NCI-H2107 (cell line): Measurements from ENCODE around the gene FGD6.
"Not testable (repeated sequence)": the region's sequence is repeated elsewhere in the genome, so short reads cannot be mapped to it uniquely, and the experiment has no call there.

Source experiments
- DNase-seq: peaks from one replicate; lab custom pipeline; 2025; lab: John Stamatoyannopoulos, UW

FGD6 gene

DNA sequence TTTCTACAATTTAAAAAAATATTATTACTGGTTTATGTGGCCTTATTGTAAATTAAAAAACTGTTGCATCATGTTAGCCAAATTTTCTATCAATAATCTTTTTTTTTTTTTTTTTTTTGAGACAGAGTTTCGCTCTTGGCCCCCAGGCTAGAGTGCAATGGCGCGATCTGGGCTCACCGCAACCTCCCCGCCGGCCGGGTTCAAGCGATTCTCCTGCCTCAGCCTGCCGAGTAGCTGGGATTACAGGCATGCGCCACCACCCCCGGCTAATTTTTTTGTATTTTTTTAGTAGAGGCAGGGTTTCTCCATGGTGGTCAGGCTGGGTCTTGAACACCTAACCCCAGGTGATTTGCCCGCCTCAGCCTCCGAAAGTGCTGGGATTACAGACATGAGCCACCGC is 16.9 kb upstream of the FGD6 start:
- DNase-seq, result not testable (repeated sequence)

DNA sequence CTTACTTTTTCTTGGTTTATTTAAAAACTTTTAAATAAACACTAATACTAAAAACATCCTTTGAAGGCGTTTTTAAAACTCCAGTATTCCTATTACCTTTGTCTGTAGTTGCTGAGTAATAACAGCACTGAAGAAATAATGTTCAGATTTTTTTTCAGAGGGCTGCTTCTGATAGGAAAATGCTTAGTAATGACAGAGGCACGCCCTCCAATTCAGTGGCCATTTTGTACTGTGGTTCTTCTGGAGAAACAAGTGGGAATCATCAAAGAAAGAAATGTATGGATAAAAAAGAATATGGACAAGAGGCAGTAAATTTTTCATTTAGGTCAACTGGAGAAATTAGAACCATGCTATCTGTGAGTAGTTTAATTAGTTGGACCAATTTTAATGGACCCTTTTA is 13.9 kb upstream of the FGD6 start:
- no peak for DNase-seq

DNA sequence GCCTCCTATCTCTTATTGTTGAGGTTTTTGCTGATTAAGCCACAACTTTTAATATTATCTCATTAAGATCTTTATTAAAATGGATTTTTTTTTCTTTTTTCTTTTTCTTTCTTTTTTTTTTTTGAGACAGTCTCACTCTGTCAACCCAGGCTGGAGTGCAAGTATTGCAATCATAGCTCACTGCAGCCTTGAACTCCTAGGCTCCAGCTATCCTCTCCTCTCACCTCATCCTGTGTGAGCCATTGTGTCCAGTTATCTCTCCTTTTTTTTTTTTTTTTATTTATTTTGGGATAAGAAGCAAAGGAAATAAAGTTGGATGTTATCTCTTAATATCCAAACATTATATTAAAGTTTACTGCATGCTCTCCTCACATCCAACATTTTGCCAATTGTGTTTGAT is 13.0 kb upstream of the FGD6 start:
- no peak for DNase-seq

- DNase-seq, result no peak
These were observed 12.4 kb upstream of the FGD6 start for GRCh38 chr12:95229636-95230035.

GRCh38 chr12:95228617-95229016 is 11.3 kb upstream of the FGD6 start:
- DNase-seq, result no peak

DNA sequence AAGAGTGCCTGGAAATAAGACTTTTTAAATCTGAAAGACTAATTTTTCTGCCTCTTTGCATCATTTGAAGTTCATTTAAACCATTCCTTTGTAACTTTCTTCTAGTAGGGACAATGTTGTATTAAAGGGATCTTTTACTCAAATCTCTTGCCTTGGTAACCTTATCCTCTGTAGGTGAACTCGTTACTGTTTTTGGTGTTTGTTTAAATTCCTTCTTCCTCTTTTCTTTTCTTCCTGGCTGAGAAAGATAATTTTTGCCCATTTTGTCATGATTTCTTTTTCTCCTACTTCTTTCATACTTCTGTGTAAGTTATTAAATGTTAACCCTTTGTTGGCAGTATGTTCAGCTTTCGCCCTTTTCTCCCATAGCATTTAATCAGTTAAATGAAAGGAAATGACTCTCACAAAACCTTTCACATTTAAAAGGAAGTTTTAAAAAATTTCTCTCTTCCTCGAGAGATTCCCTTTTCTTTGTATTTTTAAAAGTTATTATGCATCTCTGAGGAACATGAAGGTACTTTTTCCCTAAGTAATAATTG is 10.6 kb upstream of the FGD6 start:
- DNase-seq, result no peak

DNA sequence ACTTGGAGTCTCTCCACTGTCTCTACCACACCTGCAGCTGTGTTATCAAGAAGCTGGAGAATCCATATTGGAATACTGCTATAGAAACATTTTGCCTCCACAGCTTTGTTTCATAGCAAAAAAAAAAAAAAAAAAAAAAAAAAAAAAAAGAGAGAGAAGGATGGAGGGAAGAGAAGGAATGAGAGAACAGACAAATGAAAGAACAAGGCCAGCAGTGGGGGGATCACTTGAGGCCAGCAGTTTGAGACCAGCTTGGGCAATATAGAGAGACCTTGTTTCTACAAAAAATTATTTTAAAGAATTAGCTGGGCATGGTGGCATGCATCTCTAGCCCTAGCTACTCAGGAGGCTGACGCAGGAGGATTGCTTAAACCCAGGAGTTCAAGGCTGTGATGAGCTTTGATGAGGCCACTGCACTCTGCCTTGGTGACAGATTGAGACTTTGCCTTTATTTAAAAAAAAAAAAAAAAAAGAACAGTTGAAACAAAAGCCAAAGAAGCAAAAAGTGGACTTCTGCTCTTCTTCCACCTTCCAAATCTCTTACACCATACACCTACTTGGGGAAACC is 8.5 kb upstream of the FGD6 start:
- no peak for DNase-seq

- DNase-seq, result no peak
These were observed 7.2 kb upstream of the FGD6 start for GRCh38 chr12:95224202-95225170.

GRCh38 chr12:95220726-95221125 is 3.5 kb upstream of the FGD6 start:
- DNase-seq, result no peak

- DNase-seq, result no peak
These were observed 2.9 kb upstream of the FGD6 start for GRCh38 chr12:95220190-95220589.

GRCh38 chr12:95218150-95219133 is 1.2 kb upstream of the FGD6 start:
- peak; percentile 69 for DNase-seq

GRCh38 chr12:95216711-95217376 is 423 bp downstream of the FGD6 start:
- no peak for DNase-seq

DNA sequence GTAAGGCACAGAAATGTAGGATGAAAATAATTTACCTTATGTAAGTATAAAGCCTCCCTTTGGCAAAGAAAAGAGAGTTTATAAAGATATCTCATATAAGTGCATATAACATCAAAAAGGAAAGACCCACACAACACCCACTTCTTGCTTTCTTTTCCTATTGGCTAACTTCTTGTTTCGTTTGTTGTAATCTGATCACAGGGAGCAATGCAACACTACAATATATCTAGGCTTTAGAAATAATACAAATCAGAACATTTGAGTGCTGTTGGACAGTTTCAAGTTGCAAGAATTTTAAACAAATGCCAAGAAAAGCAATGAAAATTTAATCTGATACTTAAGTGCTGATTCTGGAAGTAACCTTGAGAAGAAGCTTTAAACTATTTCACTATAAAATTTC is 1.3 kb downstream of the FGD6 start:
- no peak for DNase-seq

- DNase-seq, result no peak
These were observed 2.8 kb downstream of the FGD6 start for GRCh38 chr12:95214466-95214865.

DNA sequence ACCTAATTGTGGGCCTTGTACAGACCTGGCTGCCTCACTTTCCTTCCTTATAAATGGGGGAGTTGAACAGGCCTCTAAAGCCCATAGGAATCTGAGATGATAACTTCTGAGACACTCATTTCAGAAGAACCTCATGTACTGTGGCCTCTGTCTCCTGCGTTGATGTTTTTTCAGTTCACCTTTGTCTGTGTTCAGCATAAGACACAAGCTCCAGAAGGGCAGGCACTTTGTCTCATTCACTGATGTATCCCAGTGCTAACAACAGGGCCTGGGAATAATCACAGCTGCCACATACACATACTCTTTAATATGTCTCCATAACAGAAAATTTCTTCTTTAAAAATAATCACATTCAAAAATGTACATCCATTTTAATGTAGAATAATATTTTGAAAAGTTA is 3.3 kb downstream of the FGD6 start:
- DNase-seq, result no peak

GRCh38 chr12:95213119-95213518 is 4.1 kb downstream of the FGD6 start:
- DNase-seq, result no peak

- DNase-seq, result no peak
These were observed 4.7 kb downstream of the FGD6 start for GRCh38 chr12:95212586-95212985.

- peak; percentile 57 for DNase-seq
These were observed 8.6 kb downstream of the FGD6 start for GRCh38 chr12:95208678-95209077.

GRCh38 chr12:95207407-95207806 is 9.9 kb downstream of the FGD6 start:
- DNase-seq, result no peak

DNA sequence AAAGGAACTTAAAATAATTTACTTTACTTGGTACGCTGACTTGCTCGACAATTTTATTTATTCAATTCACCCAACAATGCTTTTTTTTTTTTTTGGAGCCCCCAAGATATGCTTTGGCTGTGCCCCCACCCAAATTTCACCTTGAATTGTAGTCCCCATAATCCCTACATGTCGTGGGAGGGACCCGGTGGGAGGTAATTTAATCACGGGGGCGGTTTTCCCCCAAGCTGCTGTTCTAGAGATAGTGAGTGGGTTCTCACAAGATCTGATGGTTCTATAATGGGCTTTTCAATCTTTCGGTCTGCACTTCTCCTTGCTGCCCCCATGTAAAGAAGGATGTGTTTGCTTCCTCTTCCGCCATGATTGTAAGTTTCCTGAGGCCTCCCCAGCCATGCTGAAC is 10.4 kb downstream of the FGD6 start:
- DNase-seq, result no peak

- no peak for DNase-seq
These were observed 11.6 kb downstream of the FGD6 start for GRCh38 chr12:95205685-95206084.
